Coronary artery (tissue), 2 donors: ENCODE results near the gene GCK.
"Not testable (repeated sequence)": the region's sequence is repeated elsewhere in the genome, so short reads cannot be mapped to it uniquely, and the experiment has no call there.

Experiments
- DNase-seq: peaks from one replicate; pipeline ENCODE4 v3.0.0-alpha.2; 2017; ENCODE audit warnings: low spot score
- H3K27ac ChIP-seq, 2 donors: fragments of 200-600 bp; sonication (generic); one replicate each; pipeline ENCODE4 v1.5.1; 2016 to 2019
- H3K4me3 ChIP-seq: fragments of 200-600 bp; sonication (generic); 2 replicates; pipeline ENCODE4 v1.5.1; 2016; ENCODE audit warnings: mild to moderate bottlenecking, moderate library complexity
- CTCF ChIP-seq: fragments of 200-600 bp; sonication (generic); IDR thresholded peaks from one replicate; pipeline ENCODE4 v1.5.1; 2019; ENCODE audit warnings: antibody characterized with exemption

Gene GCK

GRCh38 chr7:44133295-44133694 lies 55.9 kb downstream of the GCK start:
- no peak for TF ChIP-seq CTCF
- Histone ChIP-seq H3K4me3 (no peak overlapping the region), H3K27ac (no peak overlapping the region)
- no peak for DNase-seq

- no peak for TF ChIP-seq CTCF
- Histone ChIP-seq H3K27ac (no peak overlapping the region), H3K4me3 (no peak overlapping the region)
- no peak for DNase-seq
Measured at GRCh38 chr7:44132039-44132438, 57.2 kb downstream of the GCK start.

- Histone ChIP-seq H3K4me3 (no peak overlapping the region), H3K27ac (no peak overlapping the region)
- no peak for TF ChIP-seq CTCF
- DNase-seq, result no peak
Measured at GRCh38 chr7:44131173-44132029, 57.8 kb downstream of the GCK start.

- DNase-seq, result no peak
- Histone ChIP-seq H3K4me3 (no peak overlapping the region), H3K27ac (no peak overlapping the region)
- no peak for TF ChIP-seq CTCF
Measured at GRCh38 chr7:44128721-44129582, 60.3 kb downstream of the GCK start.

GRCh38 chr7:44127161-44127560 lies 62.1 kb downstream of the GCK start:
- Histone ChIP-seq H3K27ac (no peak overlapping the region), H3K4me3 (no peak overlapping the region)
- no peak for DNase-seq
- no peak for TF ChIP-seq CTCF

GRCh38 chr7:44126574-44126973 lies 62.7 kb downstream of the GCK start:
- H3K4me3 ChIP-seq, H3K27ac ChIP-seq, DNase-seq: not testable (repeated sequence)

GRCh38 chr7:44124822-44125202 lies 64.4 kb downstream of the GCK start:
- no peak for DNase-seq
- H3K4me3 ChIP-seq, result no peak overlapping the region
- no peak overlapping the region for H3K27ac ChIP-seq
- no peak for TF ChIP-seq CTCF
